Measurements from ENCODE around the gene PPP2R1B. TPM values are rescaled to one million over a fixed set of nuclear protein-coding genes. Genes with fewer than 3 reads are reported as not detected.

PPP2R1B gene
- total RNA-seq, 1 experiment from 2014 or later, result 105 TPM

DNA sequence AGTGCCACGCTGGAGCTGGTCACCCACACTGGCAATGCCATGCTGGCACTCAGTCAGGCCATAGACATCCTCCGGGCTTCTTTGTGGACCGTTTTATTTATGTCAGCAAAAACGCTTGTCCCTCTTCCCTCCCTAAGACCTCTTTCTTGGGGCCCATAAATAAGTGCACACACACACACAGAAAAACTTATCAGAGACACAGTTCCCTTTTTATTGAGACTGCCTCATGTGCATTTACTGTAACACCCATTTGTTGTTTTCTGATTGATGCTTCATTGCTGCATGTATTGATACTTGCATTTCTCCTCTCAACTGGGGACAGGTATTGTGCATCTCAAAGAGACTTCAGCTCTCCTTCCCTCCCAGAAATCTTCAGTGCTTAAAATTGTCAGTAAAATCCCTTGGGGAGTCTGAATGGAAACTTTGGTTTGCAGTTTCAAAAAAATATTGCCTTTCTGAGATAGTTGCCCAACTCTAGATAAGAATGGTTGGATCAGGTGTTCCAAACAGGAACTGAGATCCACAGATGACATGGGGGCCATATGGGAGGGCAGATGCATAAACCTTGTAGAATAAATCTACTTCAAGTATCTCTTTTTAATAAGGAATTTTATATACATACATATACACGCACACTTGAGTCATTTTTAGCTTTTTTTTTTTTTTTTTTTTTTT, 50.9 kb downstream of the PPP2R1B start:
- Histone ChIP-seq H4K8ac (replicated peaks; ENCODE audit: insufficient read length, low read depth, low read length) (no peak overlapping the region), H4K20me1 (ENCODE audit: control insufficient read depth, insufficient read depth, insufficient read length) (no peaks in the 10 kb centered on the region), H3K79me2 (ENCODE audit: insufficient read depth, low read length) (no peaks in the 10 kb centered on the region), H3K9me3 (ENCODE audit: control insufficient read depth, low read depth, low read length) (no peaks in the 10 kb centered on the region), H3K56ac (ENCODE audit: insufficient read length, low read depth, low read length) (no peak overlapping the region), H3K27ac (ENCODE audit: insufficient read length, low read depth, low read length) (no peak overlapping the region), H3K79me1 (ENCODE audit: insufficient read depth, low read depth, low read length, poor library complexity, severe bottlenecking) (no peaks in the 10 kb centered on the region), H4K5ac (ENCODE audit: insufficient read length, low read depth, low read length) (no peak overlapping the region), H4K91ac (ENCODE audit: insufficient read length, low read depth, low read length) (no peak overlapping the region), H3K27me3 (ENCODE audit: insufficient read depth, low read length) (no peaks in the 10 kb centered on the region), H2BK120ac (ENCODE audit: low read depth, low read length, poor library complexity, severe bottlenecking) (no peak overlapping the region), H3K9ac (ENCODE audit: extremely low read depth, insufficient read length, low read length) (no peak overlapping the region), H3K18ac (ENCODE audit: insufficient read length, low read depth, low read length) (no peak overlapping the region), H2BK5ac (ENCODE audit: insufficient read length, low read length) (no peak overlapping the region), H3K4me2 (ENCODE audit: insufficient read depth, insufficient read length, low read length) (no peak overlapping the region), H2BK20ac (ENCODE audit: low read depth, low read length, poor library complexity, severe bottlenecking) (no peak overlapping the region), H2BK12ac (ENCODE audit: insufficient read length, low read depth, low read length) (no peak overlapping the region), H3K14ac (ENCODE audit: insufficient read depth, low read length) (no peak overlapping the region), H3K4ac (ENCODE audit: low read depth, low read length) (no peak overlapping the region), H2AK5ac (ENCODE audit: insufficient read length, low read length) (no peak overlapping the region), H3K4me1 (ENCODE audit: insufficient read depth, low read length) (no peaks in the 10 kb centered on the region), H3T11ph (ENCODE audit: low read length) (no peak overlapping the region), H2BK15ac (ENCODE audit: low read depth, low read length) (no peak overlapping the region), H3K23me2 (ENCODE audit: insufficient read length, low read depth, low read length, poor library complexity, severe bottlenecking) (no peaks in the 10 kb centered on the region), H3K23ac (ENCODE audit: insufficient read length, low read depth, low read length) (no peak overlapping the region), H2AFZ (ENCODE audit: low read length) (no peak overlapping the region)
- H3K9me3 Mint-ChIP-seq, result no peaks in the 10 kb centered on the region
- WGBS (ENCODE audit: extremely low coverage, insufficient read length, low lambda C conversion rate), result no CpG with 5 or more reads among the region's 5 CpGs
- H3K36me3 Mint-ChIP-seq (ENCODE audit: insufficient read depth in 1 of 3, low read depth in 3 of 3), result peaks cover 4 to 27% (median 17%) of the 10 kb centered on the region in 3 experiments
- no peak for TF ChIP-seq CTCF (conservative IDR thresholded peaks at IDR 0.05)
- DNase-seq, result no peak
- no peaks in the 10 kb centered on the region for H3K27me3 Mint-ChIP-seq (ENCODE audit: low read depth)
- peak overlapping the region in 1 of 3 experiments; percentile 47; a peak in 1 of 7 replicates for H3K27ac Mint-ChIP-seq
- peaks cover 12 to 16% of the 10 kb centered on the region in 2 experiments for H3K4me1 Mint-ChIP-seq
- no peak overlapping the region for H3K4me3 Mint-ChIP-seq
